K562 (cell line): Measurements from ENCODE around the gene IL20. TPM values are rescaled to one million over a fixed set of nuclear protein-coding genes. Genes with fewer than 3 reads are reported as not detected.

Experiments
- ATAC-seq: fragments of 200-7000 bp; cut with Tn5 transposase; 3 replicates; pipeline ENCODE4 v1.9.1; 2020; ENCODE audit warnings: moderate library complexity
- BruUV-seq: library from RNA; stranded (reverse); fragments of 400-500 nt; replicated peaks from 2 replicates; lab custom pipeline; 2021; lab: Mats Ljungman, UMichigan
- CTCF ChIA-PET: fragments of 300-600 bp; formaldehyde crosslinking; extraction: SDS; loops from one replicate; lab custom pipeline; 2021; ENCODE audit warnings: low intra/inter-chr PET ratio; lab: Yijun Ruan, JAX
- POLR2A ChIA-PET: fragments of 300-600, 350-650 bp; sonication (Branson Sonifier 250); formaldehyde crosslinking; extraction: SDS; loops from one replicate; lab custom pipeline; 2021; ENCODE audit warnings: antibody characterized with exemption, inconsistent platforms; lab: Yijun Ruan, JAX
- DNase-seq, 4 experiments: peaks; one replicate each; pipeline versions ENCODE4 v3.0.0 to v3.0.0-alpha.2; 2011 to 2018; ENCODE audit warnings: low spot score in 3 of 4, mixed read lengths in 3 of 4; ENCODE audit errors: extremely low read depth in 1 of 4
- FAIRE-seq: peaks from 2 replicates; lab custom pipeline; 2011; peaks lifted over from hg19 to GRCh38; lab: Jason Lieb, UNC
- H2AFZ ChIP-seq: 2 replicates; pipeline ENCODE4 v1.6.0; 2011; ENCODE audit warnings: low read depth, low read length, control low read depth, inconsistent platforms
- H3K27ac ChIP-seq: fragments of 200-600 bp; 3 replicates; pipeline ENCODE4 v1.8.0; 2011; ENCODE audit warnings: low read depth, mild to moderate bottlenecking, control low read depth, inconsistent platforms, low read length, moderate library complexity, mixed read lengths; ENCODE audit errors: extremely low read depth
- H3K27me3 ChIP-seq, 2 experiments: fragments of 300-600 bp in 1 of 2; 2 replicates in 1 of 2; 3 replicates in 1 of 2; pipeline versions ENCODE4 v1.6.0 to v1.8.0; 2011; ENCODE audit warnings: inconsistent platforms in 2 of 2, low read length in 2 of 2, mild to moderate bottlenecking in 1 of 2, mixed read lengths in 1 of 2, moderate library complexity in 1 of 2; ENCODE audit not compliant: control insufficient read depth in 2 of 2, insufficient read depth in 2 of 2
- H3K36me3 ChIP-seq: fragments of 300-600 bp; 3 replicates; pipeline ENCODE4 v1.8.0; 2011; ENCODE audit warnings: mild to moderate bottlenecking, low read length, inconsistent platforms; ENCODE audit not compliant: control insufficient read depth, insufficient read depth
- H3K4me1 ChIP-seq, 2 experiments: fragments of 200-600 bp in 1 of 2; replicated peaks in 1 of 2; 2 replicates in 1 of 2; 3 replicates in 1 of 2; pipeline versions ENCODE4 v1.5.1 to v1.8.0; 2011; ENCODE audit warnings: inconsistent platforms in 2 of 2, low read length in 2 of 2, mild to moderate bottlenecking in 1 of 2, mixed read lengths in 1 of 2, moderate library complexity in 1 of 2; ENCODE audit not compliant: control insufficient read depth in 2 of 2, insufficient read depth in 2 of 2
- H3K4me2 ChIP-seq: 2 replicates; pipeline ENCODE4 v1.6.1; 2011; ENCODE audit warnings: low read length, control low read depth, inconsistent platforms, mixed read lengths; ENCODE audit not compliant: insufficient read depth
- H3K4me3 ChIP-seq: fragments of 200-600 bp; sonication (generic), shearing (Covaris generic); 2 replicates; pipeline ENCODE4 v1.5.1; 2016; ENCODE audit warnings: control low read depth, inconsistent platforms
- H3K79me2 ChIP-seq: fragments of 200-600 bp; 3 replicates; pipeline ENCODE4 v1.8.0; 2011; ENCODE audit warnings: low read length, inconsistent platforms; ENCODE audit not compliant: control insufficient read depth, insufficient read depth
- H3K9ac ChIP-seq, 2 experiments: 2 replicates each; pipeline versions ENCODE4 v1.6.0 to v1.6.1; 2011; ENCODE audit warnings: low read depth in 2 of 2, low read length in 2 of 2, control low read depth in 1 of 2, inconsistent platforms in 1 of 2, mild to moderate bottlenecking in 1 of 2, mixed read lengths in 1 of 2; ENCODE audit not compliant: insufficient read depth in 1 of 2
- H3K9me1 ChIP-seq: one replicate; pipeline ENCODE4 v1.6.0; 2011; ENCODE audit warnings: inconsistent platforms, mild to moderate bottlenecking, low read length, moderate library complexity; ENCODE audit not compliant: control insufficient read depth, insufficient read depth
- H3K9me3 ChIP-seq: replicated peaks from 2 replicates; pipeline ENCODE4 v1.5.1; 2011; ENCODE audit warnings: low read depth, low read length, inconsistent platforms; ENCODE audit not compliant: control insufficient read depth, insufficient read depth
- H4K20me1 ChIP-seq: replicated peaks from 2 replicates; pipeline ENCODE4 v1.6.1; 2011; ENCODE audit warnings: low read length, inconsistent platforms, mixed read lengths; ENCODE audit not compliant: control insufficient read depth, insufficient read depth
- COPS2 ChIP-seq: fragments of 450-650 bp; conservative IDR thresholded peaks from 2 replicates; pipeline ENCODE4 v1.6.1; 2016; ENCODE audit warnings: mild to moderate bottlenecking, moderate library complexity
- ETS1 ChIP-seq: conservative IDR thresholded peaks from 2 replicates; pipeline ENCODE4 v1.6.1; 2011; ENCODE audit warnings: low read depth, mild to moderate bottlenecking, low read length; ENCODE audit not compliant: control insufficient read depth
- PRPF4 ChIP-seq: fragments of 200-400 bp; formaldehyde crosslinking; IDR thresholded peaks from one replicate; pipeline ENCODE4 v1.6.1; 2017; ENCODE audit warnings: low read length, low read depth, mild to moderate bottlenecking; ENCODE audit not compliant: insufficient read depth, poor library complexity, severe bottlenecking
- RERE ChIP-seq: sonication (generic); formaldehyde crosslinking; IDR thresholded peaks from 2 replicates; pipeline ENCODE4 v1.8.0; 2023; ENCODE audit warnings: missing genetic modification reagents, mild to moderate bottlenecking, borderline replicate concordance
- RREB1 ChIP-seq: fragments of 250-450 bp; sonication (Bioruptor Pico); IDR thresholded peaks from 2 replicates; pipeline ENCODE4 v1.4.0; 2020
- ZNF583 ChIP-seq: fragments of 250-450 bp; sonication (Bioruptor Pico); IDR thresholded peaks from 2 replicates; pipeline ENCODE4 v1.4.0; 2020
- WGBS: fragments of 100-300 bp; shearing (Covaris generic); methylation state at CpG from one replicate; pipeline ENCODE4 v1.1.6; 2016; ENCODE audit warnings: low coverage, mixed read lengths; ENCODE audit not compliant: insufficient coverage; ENCODE audit errors: missing lambda C conversion rate; 5-methylcytosine and 5-hydroxymethylcytosine counted together
- in situ Hi-C: fragments of 300-500 bp; cut with MboI; formaldehyde crosslinking; loops from 4 replicates; pipeline ENCODE4 v1.15.0; 2018; ENCODE audit warnings: inconsistent platforms, mixed read lengths
- intact Hi-C: fragments of 100-400 bp; cut with micrococcal nuclease; formaldehyde crosslinking; loops from 2 replicates; pipeline ENCODE4 v1.14.2; 2022
- polyA plus RNA-seq, 8 experiments: library from polyadenylated mRNA; depleted of rRNA in 4 of 8; stranded (reverse) in 5 of 8; unstranded in 3 of 8; fragments of >200 nt; fragmentation: Nextera tagmentation in 2 of 8; fragmentation: Illumina TruSeq in 1 of 8; extraction: Ambion mirVana in 2 of 8; extraction: Trizol in 1 of 8; gene quantifications; 2 replicates each; pipeline versions ENCODE4 v1.2.1 to v1.2.3, GENCODE V29; 2011 to 2014; ENCODE audit warnings: inconsistent platforms in 1 of 8, missing spikeins in 1 of 8
- total RNA-seq, 7 experiments: library from RNA; depleted of rRNA in 6 of 7; stranded (reverse); fragments of >200 nt in 6 of 7; fragmentation: Illumina TruSeq in 2 of 7; extraction: Trizol in 2 of 7; gene quantifications; 2 replicates each; pipeline versions ENCODE4 v1.2.1 to v1.2.3, GENCODE V29; 2011 to 2021; ENCODE audit warnings: low replicate concordance in 1 of 7

The IL20 gene
- total and polyA plus RNA-seq, 9 of the 15 experiments (the other 6 are each of a cell fraction or from before 2014, with no cell fraction given) = not detected

- TF ChIP-seq RREB1 (CRISPR knock-in tag) = no peak
- TF ChIP-seq PRPF4 = no peak
Observed at GRCh38 chr1:206901944-206902343, 36.5 kb downstream of the IL20 start (continued).

- Histone ChIP-seq H3K4me1 (peaks cover 4 to 7% of the 10 kb centered on the region in 2 experiments; a peak in 3 of 5 replicates), H3K79me2 (no peaks in the 10 kb centered on the region), H4K20me1 (no peaks in the 10 kb centered on the region), H3K27me3 (peaks cover 19 to 53% of the 10 kb centered on the region in 2 experiments), H2AFZ (no peak overlapping the region), H3K4me3 (no peak overlapping the region), H3K36me3 (no peaks in the 10 kb centered on the region), H3K9ac (no peak overlapping the region), H3K4me2 (no peak overlapping the region), H3K27ac (no peak overlapping the region)
- in situ Hi-C loops (loop anchor here (25.0 kb wide), 1 partner anchor 290 kb away; the partner anchor contains the start of gene EIF2D), intact Hi-C loops (no loop called here)
- POLR2A ChIA-PET = interaction anchor here (1.0 kb wide), 1 partner anchor 42 kb away, joined by 4 read pairs; no protein-coding TSS in a partner anchor
- CTCF ChIA-PET = no interaction called here
- DNase-seq = no peak
- 0% methylated on average over 1 of the region's 1 CpG for WGBS
- BruUV-seq = no TSS peak
- TF ChIP-seq ZNF583 (CRISPR knock-in tag) = no peak
- TF ChIP-seq COPS2 = no peak
- no peak for TF ChIP-seq RERE (CRISPR knock-in tag)
- TF ChIP-seq ETS1 = no peak
- TF ChIP-seq, all 486 proteins: peak for 0
- no peaks in the 10 kb centered on the region for H3K9me3 ChIP-seq
- no peaks in the 10 kb centered on the region for H3K9me1 ChIP-seq
- no peak for ATAC-seq
- no peak for FAIRE-seq
Observed at GRCh38 chr1:206902702-206903101, 37.3 kb downstream of the IL20 start.
